GM19351 (cell line): Measurements from ENCODE around the gene SCUBE1.

Experiments used
- ATAC-seq: cut with Tn5 transposase; IDR thresholded peaks from one replicate; pipeline ENCODE4 v1.9.1; 2021; ENCODE audit warnings: mild to moderate bottlenecking, moderate library complexity; ENCODE audit not compliant: unreplicated experiment

SCUBE1 gene

DNA sequence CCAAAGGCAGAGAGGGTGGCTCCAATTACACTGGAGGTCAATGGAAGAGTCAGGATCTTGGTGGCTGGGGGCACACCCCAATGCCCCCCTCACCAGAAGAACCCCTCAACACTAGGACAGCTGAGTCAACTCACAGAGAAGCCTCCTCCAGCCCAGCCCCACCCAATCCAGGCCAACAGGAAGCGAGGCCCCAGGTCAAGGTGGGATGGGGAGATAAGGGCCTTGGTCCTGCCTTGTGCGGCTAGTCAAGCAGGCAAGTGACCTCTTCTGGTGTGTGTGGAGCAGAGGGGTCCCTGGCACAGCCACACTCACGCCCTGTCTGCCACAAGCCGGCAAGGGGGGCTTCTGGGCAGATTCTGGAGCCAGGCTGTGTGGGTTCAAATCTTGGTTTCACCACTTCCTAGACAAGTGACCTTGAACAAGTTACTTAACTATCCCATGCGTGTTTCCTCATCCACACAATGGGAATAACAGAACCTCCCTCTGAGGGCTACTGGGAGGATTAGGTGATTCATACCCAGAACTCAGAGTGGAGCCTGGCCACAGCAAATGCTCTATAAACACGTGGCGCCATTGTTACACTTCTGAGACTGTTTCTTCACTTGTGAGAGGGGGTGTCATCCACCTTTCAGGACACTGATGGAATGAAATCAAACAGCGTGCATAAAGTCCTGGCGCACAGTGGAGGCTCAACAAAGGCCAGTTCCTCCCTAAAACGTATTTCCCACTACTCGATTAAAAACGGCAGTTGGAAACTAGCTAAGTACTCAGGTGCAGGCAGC, 159.5 kb downstream of the SCUBE1 start:
- no peak for ATAC-seq

DNA sequence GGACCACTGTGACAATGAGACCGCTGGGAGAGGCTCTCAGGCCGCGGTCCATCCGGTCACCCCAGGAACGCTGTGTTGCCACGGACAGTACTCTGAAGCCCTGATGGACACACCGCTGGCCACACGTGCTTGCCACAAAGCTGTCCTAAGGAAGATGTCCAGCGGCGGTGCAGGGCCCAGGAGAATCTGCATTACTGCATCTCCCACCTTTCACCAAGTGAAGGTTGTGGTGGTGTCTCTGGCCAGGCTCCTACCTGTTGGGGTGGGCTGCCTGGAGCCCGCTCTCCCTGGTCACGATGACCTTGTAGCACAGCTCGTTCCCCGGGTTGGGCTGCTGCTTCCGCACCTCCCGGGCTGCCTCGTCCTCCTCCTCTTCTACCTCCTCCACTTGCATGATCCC, 160.4 kb downstream of the SCUBE1 start:
- ATAC-seq: no peak

DNA sequence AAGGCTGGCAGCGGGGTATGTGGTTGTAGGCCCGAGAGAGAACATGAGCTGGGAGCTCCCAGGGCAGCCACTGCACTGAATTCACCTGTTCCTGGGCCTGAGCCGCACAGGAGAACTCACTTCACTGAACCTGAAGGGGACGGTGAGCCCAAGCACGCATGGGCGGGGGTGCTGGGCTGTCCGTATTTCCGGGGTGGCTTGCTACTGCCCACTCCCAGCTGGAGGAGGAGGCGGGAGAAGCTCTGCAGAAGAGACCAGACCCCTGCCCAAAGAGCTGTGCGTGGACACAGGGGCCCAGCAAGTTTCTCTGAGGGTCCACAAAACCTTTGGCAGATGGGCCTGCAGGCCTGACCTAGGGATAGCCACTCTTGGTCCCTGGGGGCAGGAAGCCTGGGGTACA, 161.1 kb downstream of the SCUBE1 start:
- ATAC-seq: no peak

DNA sequence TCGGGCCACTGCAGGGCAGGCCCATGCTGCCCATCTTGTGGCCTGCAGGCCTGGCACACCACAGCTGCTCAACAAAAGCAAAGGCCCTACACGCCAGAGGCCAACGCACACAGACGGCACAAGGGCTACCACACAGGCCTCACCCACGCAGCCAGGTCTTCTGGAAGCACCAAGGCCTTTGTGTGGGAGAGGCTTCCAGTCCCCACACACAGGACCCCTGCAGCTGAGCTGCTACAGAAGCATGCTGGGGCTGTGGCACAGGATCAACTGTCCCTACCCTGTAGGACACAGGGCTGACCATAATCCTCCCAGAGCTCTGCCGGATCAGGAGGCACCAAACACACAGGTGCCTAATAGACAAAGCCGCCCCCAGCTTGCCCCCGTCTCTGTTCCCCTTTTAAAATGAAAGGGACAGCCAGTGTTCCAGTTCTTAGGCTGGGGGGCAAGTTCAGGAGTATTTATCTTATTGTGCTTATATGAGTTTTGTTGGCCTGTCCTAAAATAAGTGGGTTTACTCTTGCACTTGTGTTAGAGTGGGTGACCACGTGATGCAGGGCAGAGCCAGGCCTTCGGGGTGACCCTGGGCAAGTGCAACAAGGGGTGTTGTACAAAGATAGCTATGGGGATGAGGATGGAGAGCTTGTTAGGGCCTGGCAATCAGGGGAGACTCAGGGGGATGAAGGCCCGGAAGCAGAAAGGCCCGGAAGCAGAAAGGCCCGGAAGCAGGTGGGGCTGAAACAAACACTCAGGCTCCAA, 161.7 kb downstream of the SCUBE1 start:
- no peak for ATAC-seq

DNA sequence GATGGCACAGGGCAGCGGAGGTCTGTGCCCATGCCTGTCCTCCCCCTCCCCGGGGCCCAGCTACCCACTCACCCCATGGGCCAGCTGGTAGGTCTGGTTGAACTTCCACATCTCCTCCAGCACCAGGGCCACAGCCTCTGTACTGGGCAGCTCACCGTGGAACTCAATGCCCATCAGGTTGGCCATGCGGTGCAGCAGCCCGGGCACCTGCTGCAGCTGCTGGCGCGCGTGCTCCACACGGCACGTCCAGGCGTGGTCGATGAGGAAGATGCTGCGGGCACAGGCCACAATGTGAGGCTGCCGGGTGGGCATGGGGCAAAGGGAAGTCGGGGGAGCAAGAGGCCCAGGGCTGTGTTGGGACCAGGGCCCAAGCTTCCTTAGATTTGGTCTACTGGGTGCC, 162.5 kb downstream of the SCUBE1 start:
- no peak for ATAC-seq

DNA sequence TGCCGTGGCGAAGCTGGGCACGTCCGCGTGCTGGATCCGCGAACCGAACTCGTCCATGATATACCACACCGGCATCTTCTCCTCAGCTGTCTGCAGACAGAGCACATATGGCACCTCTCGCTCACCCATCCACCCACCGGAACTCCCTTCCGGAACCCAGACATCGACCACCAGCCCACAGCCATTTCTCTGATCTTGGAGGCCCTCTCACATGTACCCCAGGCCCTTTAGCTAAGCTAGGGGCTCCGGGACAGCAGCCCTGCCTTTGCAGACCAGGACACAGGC, 163.3 kb downstream of the SCUBE1 start:
- ATAC-seq: no peak

DNA sequence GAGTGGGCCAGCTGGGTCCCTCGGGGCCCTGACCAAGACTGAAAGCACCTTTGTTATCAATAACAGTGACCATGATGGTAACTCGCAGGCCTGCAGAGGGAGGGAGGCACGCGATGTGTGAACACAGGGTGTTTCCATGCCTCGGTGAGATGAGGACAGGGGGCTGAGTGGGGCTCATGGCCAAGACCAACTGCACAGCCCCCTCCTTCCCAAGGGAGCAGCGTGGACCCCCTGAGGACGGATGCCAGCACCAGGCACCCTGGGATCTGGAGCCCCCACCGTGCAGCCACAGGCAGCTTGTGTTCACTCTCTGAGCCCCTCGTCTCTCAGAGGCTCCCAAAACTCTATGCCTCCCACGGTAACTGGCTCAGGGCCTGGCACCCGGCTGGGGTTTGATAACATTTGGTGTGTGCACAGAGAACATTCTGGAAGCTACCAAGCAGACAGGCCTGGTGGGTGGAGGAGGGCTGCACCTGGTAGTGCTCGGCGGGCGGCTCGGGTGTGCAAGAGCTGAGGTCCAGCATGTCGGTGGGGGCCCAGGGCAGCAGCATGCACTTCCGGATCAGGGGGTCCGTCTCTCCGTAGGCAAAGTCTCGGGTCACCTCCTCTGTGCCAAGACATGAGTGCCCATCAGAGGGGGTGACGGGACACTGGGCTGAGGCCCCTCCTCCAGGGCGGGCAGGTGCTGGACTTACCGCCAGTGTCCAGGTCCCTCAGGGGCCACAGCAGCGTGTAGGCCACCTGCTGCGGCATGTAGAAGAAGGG, 163.8 kb downstream of the SCUBE1 start:
- no peak for ATAC-seq

DNA sequence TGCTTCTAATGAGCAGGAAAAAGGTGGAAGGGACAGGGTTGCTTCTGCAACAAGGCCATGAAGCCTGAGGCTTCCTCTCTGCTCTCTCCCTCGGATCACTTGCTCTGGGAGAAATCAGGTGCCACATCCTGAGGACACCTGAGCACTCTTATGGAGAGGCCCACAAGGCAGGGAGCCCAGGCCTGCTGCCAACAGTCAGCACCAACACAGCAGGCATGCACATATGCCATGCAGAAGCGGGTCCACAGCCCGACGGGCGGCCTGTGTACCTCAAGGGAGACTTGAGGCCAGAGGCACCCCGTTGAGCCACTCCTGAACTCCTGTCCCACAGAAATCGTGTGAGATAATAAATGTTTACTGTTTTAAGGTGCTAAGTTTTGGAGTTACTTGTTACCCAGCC, 165.7 kb downstream of the SCUBE1 start:
- ATAC-seq: no peak

DNA sequence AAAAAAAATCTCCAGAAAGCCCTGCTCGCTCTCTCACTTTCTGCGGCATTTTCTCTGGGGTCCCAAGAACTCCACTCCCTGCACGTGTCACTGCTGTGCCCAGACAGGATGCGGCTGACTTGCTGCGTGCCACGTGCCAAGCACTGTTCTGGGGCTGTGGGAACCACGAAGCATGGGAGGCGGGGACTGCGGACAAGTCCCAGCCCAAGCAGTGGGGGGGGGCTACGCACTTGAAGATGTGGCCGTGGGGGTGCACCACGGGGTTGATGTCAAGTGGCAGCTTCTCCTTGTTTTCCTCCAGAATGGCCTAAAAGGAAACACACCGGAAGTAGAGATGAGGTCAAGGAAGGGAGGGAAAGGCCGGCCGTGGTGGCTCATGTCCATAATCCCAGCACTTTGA, 167.1 kb downstream of the SCUBE1 start:
- no peak for ATAC-seq

DNA sequence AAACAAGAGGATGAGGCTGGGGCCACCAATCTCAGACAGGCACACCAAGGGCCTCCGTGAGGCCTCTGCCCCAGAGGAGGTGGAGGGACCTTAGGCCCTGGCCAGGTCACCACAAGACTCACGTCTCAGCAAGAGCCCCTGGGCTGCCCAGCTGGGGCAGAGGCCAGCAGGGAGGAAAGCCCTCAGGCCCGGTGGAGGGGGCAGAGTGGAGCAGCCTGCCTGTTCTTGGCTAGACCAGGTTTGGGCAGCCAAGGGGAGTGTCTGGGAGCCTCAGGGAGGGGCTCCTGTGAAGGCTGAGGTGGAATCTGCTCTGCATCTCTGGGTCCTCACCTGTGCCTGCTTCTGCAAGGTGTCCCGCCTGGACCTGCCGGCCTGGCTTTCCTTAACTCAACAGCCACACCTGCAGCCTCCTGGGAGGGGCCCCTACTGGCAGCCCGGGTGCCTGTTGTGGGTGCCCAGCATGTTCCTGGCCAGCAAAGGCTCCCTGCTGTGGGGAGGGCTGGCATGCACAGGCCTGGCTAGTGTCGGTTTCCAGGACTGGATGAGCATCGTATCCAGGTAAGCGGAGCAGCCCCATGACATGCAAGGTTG, 168.1 kb downstream of the SCUBE1 start:
- ATAC-seq: no peak

DNA sequence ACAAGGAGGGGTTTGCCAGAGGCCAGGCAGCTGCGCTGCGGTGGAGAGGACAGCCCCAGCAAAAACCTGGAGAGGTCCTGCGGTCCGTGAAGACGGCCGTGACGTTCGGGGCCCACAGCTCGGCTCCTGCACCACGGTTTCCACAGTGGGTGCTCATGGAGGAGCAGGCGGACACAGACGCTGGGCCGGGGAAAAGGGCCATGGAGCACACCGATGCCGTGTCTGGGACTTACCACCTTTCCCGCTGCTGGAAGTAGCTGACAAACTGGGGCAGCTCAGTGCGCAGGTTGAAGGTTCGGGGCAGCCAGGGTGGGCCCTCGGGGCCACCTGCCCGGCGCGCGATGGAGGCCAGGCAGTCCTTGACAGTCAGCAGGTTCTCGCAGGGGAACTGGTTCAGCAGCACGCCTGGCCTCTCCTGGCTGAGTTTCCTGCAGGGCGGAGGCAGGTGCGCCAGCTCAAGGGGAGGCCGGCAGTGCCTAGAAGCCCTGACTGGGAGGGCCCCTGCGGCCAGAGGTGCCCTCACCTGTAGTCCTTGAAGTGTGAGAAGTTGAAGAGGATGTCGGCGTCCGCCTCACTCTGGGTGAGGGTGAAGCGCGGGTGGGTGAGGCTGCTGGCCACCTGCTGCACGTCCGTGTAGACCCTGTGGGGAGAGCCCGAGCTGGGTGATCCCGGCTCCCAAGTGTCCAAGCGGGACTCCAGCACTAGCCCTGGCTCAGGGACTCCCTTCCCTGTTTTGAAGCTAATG, 169.0 kb downstream of the SCUBE1 start:
- ATAC-seq: no peak

DNA sequence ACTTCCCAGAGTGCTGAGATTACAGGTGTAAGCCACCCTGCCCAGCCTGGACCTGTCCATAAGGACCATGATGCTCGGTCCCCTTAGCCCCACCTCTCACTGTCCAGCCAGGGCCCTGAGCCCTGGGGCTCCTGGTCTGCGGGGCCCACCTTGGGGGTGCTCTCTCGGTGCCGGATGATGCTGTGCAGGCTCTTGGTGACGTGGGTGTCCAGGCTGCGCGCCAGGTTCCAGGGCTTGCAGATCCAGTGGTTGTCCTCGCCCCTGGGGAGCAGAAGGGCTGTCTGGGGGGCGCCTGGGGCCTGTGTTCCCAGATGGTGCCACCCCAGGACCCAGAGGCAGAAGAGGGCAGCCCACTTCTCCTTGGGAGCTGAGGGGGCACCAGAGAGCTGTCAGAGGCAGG, 169.6 kb downstream of the SCUBE1 start:
- ATAC-seq: no peak

DNA sequence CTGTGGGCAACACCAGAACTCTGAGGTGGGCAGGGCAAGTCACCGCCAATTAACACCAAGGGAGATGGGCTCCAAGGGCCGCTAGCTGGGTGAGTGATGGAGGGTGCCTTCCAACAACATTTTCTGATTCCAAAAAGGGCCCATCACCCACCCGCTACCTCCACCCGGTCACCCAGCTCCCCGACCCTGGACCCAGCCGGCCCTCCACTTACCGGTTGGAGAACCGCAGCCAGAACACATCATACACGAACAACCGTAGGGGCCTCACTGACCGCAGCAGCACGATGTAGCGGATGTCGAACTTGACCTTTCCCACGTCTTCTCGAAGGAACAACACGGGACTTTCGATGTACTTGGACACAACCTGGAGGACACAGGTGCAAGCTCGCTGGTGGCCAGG, 171.0 kb downstream of the SCUBE1 start:
- no peak for ATAC-seq

DNA sequence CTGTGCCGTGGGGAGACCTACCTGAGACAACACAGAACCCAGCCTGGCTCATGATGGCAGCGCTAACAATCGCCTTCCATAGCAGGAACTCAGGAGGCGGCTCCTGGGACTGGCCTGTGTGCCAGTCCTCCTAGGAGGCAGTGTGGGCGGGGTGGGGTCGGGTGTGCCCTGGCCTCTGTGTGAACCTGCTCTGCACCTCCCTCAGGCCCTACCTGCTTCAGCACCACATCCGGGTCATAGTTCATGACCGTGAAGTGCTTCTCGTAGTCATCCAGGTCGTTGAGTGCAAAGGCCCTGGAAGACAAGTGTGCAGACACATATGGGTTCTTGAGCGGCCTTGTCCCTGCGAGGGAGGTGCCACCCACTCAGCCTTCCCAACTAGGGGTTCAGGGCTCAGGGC, 171.6 kb downstream of the SCUBE1 start:
- no peak for ATAC-seq

DNA sequence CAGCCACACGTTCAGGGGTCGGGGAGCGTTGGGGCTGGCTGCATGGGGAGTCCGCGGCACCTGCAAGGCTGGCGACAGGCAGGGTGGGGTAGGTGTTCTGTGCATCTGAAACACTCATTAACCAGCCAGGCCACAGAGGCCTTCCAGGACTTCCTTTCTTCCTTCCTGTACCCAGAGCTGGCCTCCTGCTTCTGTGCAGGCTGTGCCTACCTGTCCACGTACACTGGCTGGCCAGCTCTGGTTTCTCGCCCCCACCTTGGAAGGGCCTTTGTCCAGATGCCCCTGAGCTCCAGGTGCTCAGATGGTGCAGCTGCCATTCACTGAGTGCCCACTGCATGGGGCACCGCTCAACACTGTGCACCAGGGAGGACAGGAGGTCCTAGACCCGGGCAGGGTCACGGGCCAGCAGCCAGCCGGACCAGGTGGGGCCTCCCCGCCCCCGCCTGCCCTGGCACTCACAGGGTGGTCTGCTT, 172.1 kb downstream of the SCUBE1 start:
- no peak for ATAC-seq

DNA sequence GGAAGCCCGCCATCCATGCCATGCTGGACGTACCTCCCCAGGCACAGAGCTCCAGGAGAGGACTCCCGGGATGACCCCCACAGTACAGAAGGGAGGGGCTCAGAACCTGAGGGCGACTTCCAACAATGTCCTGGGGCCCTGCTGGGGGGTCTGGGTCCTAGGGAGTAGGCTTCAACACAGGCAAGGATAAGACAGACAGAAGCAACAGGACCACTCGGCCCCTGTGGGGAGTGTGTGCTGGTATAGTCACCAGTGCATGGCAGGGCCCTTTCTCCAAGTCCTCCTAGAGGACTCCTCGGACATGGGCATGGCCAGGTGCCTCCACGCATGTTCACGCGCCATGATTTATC, 173.1 kb downstream of the SCUBE1 start:
- no peak for ATAC-seq

DNA sequence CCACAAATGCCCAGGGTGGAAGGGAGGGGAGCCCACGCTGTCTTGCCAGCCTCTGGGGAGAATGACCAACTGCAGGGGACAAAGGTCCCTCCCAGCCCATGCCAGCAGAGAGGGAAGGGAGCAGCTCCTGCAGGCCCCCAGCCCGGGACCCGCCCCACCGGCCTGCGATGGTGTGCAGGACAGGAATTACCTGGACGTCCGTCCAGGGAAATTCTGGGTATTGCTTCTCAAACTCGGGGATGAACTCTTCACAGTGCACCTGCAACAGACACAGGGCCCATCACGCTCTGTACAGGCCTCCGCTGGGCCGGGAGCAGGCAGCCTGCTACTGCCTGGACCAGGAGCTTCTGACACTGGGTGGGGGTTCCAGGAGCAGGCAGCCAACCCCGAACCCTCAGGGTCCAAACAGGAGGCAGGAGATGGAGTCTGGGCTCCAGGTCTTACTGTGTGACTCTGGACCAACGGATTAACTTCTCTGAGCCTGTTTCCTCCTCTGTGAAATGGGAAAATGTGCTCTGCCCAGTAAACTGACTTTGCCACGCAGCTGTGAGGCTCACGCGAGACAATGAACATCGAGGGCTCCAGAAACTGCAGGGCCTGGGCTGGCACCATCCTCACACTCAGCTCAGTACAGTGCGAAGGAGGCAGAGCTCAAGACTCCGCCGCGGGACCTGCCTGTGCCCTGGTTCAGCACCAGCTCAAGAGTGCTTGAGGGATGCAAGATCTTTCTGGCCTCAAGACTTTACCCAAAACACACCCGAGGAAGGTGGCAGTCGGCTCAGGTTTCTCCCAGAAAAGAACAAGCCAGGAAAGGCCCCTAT, 173.7 kb downstream of the SCUBE1 start:
- ATAC-seq: no peak

DNA sequence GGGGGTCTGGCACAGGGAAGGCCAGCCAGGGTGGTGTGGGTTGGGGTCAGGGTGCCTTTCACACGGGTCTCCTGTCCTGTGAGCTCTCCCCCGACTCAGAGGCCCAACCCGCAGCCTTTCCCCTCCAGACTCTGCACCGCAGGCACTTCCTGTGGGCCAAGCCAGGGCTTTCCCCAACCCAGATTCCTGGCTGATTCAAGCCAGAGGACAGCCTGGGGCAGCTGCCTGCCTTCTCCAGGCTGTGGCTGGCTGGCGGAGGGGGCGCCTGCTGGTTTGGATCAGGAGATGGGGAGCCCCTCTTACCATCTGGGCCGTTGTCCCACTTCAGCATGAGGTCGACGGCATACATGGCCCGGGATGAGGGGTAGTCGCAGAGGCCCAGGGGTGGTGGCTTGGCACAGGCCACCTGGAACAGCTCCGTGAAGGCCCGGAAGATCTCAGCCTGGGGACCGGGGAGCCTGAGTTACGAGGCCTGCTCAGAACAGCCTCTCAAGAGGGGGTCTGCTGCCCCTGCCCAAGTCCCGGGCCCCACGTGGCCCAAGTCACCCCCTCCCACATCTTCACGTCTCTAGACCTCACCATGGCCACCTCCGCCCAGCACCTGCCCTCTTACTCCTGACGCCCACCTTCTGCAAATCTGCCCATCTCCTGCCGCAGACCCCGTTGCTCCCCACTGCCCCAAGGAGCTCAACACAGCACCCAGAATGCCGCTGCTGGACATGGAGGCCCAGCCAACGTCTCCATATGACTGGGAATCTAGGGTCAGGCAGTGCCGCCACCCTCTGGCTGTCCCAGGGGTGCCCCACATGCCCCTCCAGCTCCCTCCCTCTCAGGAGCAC, 174.5 kb downstream of the SCUBE1 start:
- ATAC-seq: no peak

DNA sequence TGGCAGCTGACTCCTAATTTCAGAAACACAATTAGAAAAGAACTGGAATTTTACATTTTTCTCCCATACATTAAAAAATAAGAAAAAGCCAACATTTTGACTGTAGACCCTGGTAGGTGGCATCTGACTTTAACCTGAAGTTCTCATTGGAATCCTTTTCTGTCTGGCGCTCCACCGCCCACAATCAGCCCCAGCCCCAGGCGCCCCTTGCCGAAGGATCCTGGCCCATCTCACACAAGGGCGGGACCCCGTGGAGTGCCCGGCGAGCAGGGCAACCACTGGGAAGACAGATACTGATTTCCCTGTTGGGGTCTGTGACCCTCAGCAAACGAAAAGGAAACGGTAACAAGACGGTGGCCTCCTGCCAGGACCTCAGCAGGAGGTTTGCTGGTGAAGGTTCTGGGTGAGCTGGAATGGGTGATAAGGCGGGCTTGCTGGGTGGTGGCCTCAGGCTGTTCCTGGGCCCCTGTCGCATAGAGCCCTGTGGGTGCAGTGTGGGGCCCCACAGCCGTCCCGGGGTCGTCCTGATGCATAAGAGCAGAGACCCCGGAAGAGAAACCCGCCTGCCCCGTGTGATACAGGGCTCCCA, 176.1 kb downstream of the SCUBE1 start:
- no peak for ATAC-seq
